ENCODE data around the gene FCSK. TPM values are rescaled to one million over a fixed set of nuclear protein-coding genes. Genes with fewer than 3 reads are reported as not detected.
"Not testable (repeated sequence)": the region's sequence is repeated elsewhere in the genome, so short reads cannot be mapped to it uniquely, and the experiment has no call there.

The FCSK gene
- total and polyA plus RNA-seq, 4 experiments from 2014 or later = 7.4 to 42.8 (median 26.3) TPM

- Histone ChIP-seq H3K4me1 (ENCODE audit: insufficient read depth, low read length) (peaks cover 7% of the 10 kb centered on the region), H3K36me3 (ENCODE audit: insufficient read depth, low read length) (no peaks in the 10 kb centered on the region), H3K27me3 (ENCODE audit: insufficient read depth, low read length) (no peaks in the 10 kb centered on the region), H3K9me3 (ENCODE audit: control insufficient read depth in 1 of 2, low read length in 2 of 2) (no peaks in the 10 kb centered on the region), H3K27ac (ENCODE audit: low read depth, low read length) (no peak overlapping the region), H3K4me3 (ENCODE audit: low read length in 2 of 2) (no peak overlapping the region)
- peaks cover 0 to 10% (median 4%) of the 10 kb centered on the region in 4 donors for H3K4me1 Mint-ChIP-seq
- H3K27ac Mint-ChIP-seq = no peak overlapping the region
- no peak overlapping the region for H3K4me3 Mint-ChIP-seq
- POLR2A ChIA-PET (ENCODE audit: partially characterized antibody) = no interaction called here
- H3K9me3 Mint-ChIP-seq = no peaks in the 10 kb centered on the region
- H3K27me3 Mint-ChIP-seq = no peaks in the 10 kb centered on the region
- H3K36me3 Mint-ChIP-seq = no peaks in the 10 kb centered on the region
- CTCF ChIA-PET (ENCODE audit: partially characterized antibody) = interaction anchor here (0.6 kb wide), 1 partner anchor 68 kb away, joined by 3 read pairs; no protein-coding TSS in a partner anchor
- no peak for DNase-seq
- intact Hi-C loops (cut with micrococcal nuclease) = no loop called here
These were observed 9.9 kb upstream of the FCSK start for GRCh38 chr16:70444249-70445063.

GRCh38 chr16:70448075-70448474 is 6.3 kb upstream of the FCSK start:
- H3K9me3 ChIP-seq (ENCODE audit: control insufficient read depth in 1 of 2, low read length in 2 of 2) = no peaks in the 10 kb centered on the region
- no peak overlapping the region for H3K4me3 Mint-ChIP-seq
- no peaks in the 10 kb centered on the region for H3K36me3 ChIP-seq (ENCODE audit: insufficient read depth, low read length)
- ChIA-PET CTCF (ENCODE audit: partially characterized antibody) (no interaction called here), POLR2A (ENCODE audit: partially characterized antibody) (no interaction called here)
- no peaks in the 10 kb centered on the region for H3K9me3 Mint-ChIP-seq
- H3K27ac Mint-ChIP-seq = peak overlapping the region in 1 of 7 donors; percentile 76
- DNase-seq = no peak
- intact Hi-C loops (cut with micrococcal nuclease) = no loop called here
- H3K27me3 Mint-ChIP-seq = peaks cover 0 to 2% of the 10 kb centered on the region in 2 donors
- no peak overlapping the region for H3K4me3 ChIP-seq (ENCODE audit: low read length in 2 of 2)
- no peak overlapping the region for H3K27ac ChIP-seq (ENCODE audit: low read depth, low read length)
- H3K4me1 ChIP-seq (ENCODE audit: insufficient read depth, low read length) = no peaks in the 10 kb centered on the region
- no peaks in the 10 kb centered on the region for H3K36me3 Mint-ChIP-seq
- H3K4me1 Mint-ChIP-seq = peaks cover 0 to 4% (median under 1%) of the 10 kb centered on the region in 4 donors
- H3K27me3 ChIP-seq (ENCODE audit: insufficient read depth, low read length) = no peaks in the 10 kb centered on the region

- H3K9me3 Mint-ChIP-seq; H3K27ac Mint-ChIP-seq; H3K4me3 Mint-ChIP-seq; intact Hi-C loops (cut with micrococcal nuclease); H3K36me3 Mint-ChIP-seq; DNase-seq; H3K27me3 ChIP-seq (ENCODE audit: insufficient read depth, low read length); H3K9me3 ChIP-seq (ENCODE audit: control insufficient read depth in 1 of 2, low read length in 2 of 2); H3K27me3 Mint-ChIP-seq; H3K4me3 ChIP-seq (ENCODE audit: low read length in 2 of 2); POLR2A ChIA-PET (ENCODE audit: partially characterized antibody); H3K27ac ChIP-seq (ENCODE audit: low read depth, low read length); H3K36me3 ChIP-seq (ENCODE audit: insufficient read depth, low read length): not testable (repeated sequence)
- CTCF ChIA-PET (ENCODE audit: partially characterized antibody) = interaction anchor here (0.9 kb wide), 1 partner anchor 9 kb away, joined by 5 read pairs; no protein-coding TSS in a partner anchor
- peaks cover 14% of the 10 kb centered on the region for H3K4me1 ChIP-seq (ENCODE audit: insufficient read depth, low read length)
- H3K4me1 Mint-ChIP-seq = peaks cover 11 to 14% (median 13%) of the 10 kb centered on the region in 4 donors
These were observed 4.0 kb upstream of the FCSK start for GRCh38 chr16:70450142-70451003.

GRCh38 chr16:70451004-70451340 is 3.4 kb upstream of the FCSK start:
- DNase-seq; H3K27me3 Mint-ChIP-seq; H3K4me3 ChIP-seq (ENCODE audit: low read length in 2 of 2); H3K27ac ChIP-seq (ENCODE audit: low read depth, low read length); H3K27me3 ChIP-seq (ENCODE audit: insufficient read depth, low read length); H3K9me3 Mint-ChIP-seq; POLR2A ChIA-PET (ENCODE audit: partially characterized antibody); H3K36me3 ChIP-seq (ENCODE audit: insufficient read depth, low read length); CTCF ChIA-PET (ENCODE audit: partially characterized antibody); H3K27ac Mint-ChIP-seq; H3K9me3 ChIP-seq (ENCODE audit: control insufficient read depth in 1 of 2, low read length in 2 of 2); intact Hi-C loops (cut with micrococcal nuclease); H3K36me3 Mint-ChIP-seq; H3K4me3 Mint-ChIP-seq: not testable (repeated sequence)
- H3K4me1 ChIP-seq (ENCODE audit: insufficient read depth, low read length) = peaks cover 20% of the 10 kb centered on the region
- peaks cover 11 to 16% (median 15%) of the 10 kb centered on the region in 4 donors for H3K4me1 Mint-ChIP-seq

- peak overlapping the region; percentile 91 for H3K27ac ChIP-seq (ENCODE audit: low read depth, low read length)
- peak overlapping the region; percentile 74 to 98 for H3K4me3 ChIP-seq (ENCODE audit: low read length in 2 of 2)
- no peaks in the 10 kb centered on the region for H3K9me3 ChIP-seq (ENCODE audit: control insufficient read depth in 1 of 2, low read length in 2 of 2)
- DNase-seq = no peak
- H3K4me1 Mint-ChIP-seq = peaks cover 16 to 22% (median 20%) of the 10 kb centered on the region in 4 donors
- peak overlapping the region; percentile 89 to 96 (median 91) for H3K4me3 Mint-ChIP-seq
- no peaks in the 10 kb centered on the region for H3K9me3 Mint-ChIP-seq
- POLR2A ChIA-PET (ENCODE audit: partially characterized antibody) = interaction anchor here (0.6 to 3.0 kb wide), 13 partner anchors 15 to 154 kb away, joined by 3 to 48 read pairs (median 4); partner anchors contain the start of genes DDX19A, DDX19B and ST3GAL2
- peaks cover 0 to 2% of the 10 kb centered on the region in 2 donors for H3K27me3 Mint-ChIP-seq
- peaks cover 21% of the 10 kb centered on the region for H3K4me1 ChIP-seq (ENCODE audit: insufficient read depth, low read length)
- H3K27ac Mint-ChIP-seq = peak overlapping the region; percentile 19 to 93 (median 92)
- peaks cover 0 to 7% of the 10 kb centered on the region in 2 donors for H3K36me3 Mint-ChIP-seq
- H3K27me3 ChIP-seq (ENCODE audit: insufficient read depth, low read length) = no peaks in the 10 kb centered on the region
- CTCF ChIA-PET (ENCODE audit: partially characterized antibody) = interaction anchor here (0.9 to 3.4 kb wide), 6 partner anchors 10 to 84 kb away, joined by 3 to 15 read pairs (median 7); no protein-coding TSS in a partner anchor
- intact Hi-C loops (cut with micrococcal nuclease) = no loop called here
- H3K36me3 ChIP-seq (ENCODE audit: insufficient read depth, low read length) = no peaks in the 10 kb centered on the region
These were observed 1.1 kb upstream of the FCSK start for GRCh38 chr16:70453117-70453891.

- H3K9me3 ChIP-seq (ENCODE audit: control insufficient read depth in 1 of 2, low read length in 2 of 2) = no peaks in the 10 kb centered on the region
- H3K36me3 Mint-ChIP-seq = peaks cover 0 to 7% of the 10 kb centered on the region in 2 donors
- H3K4me1 Mint-ChIP-seq = peaks cover 16 to 22% (median 20%) of the 10 kb centered on the region in 4 donors
- peak overlapping the region; percentile 71 to 93 (median 92) for H3K27ac Mint-ChIP-seq
- peaks cover 0 to 2% of the 10 kb centered on the region in 2 donors for H3K27me3 Mint-ChIP-seq
- CTCF ChIA-PET (ENCODE audit: partially characterized antibody) = interaction anchor here (0.9 to 3.4 kb wide), 7 partner anchors 10 to 85 kb away, joined by 3 to 15 read pairs (median 5); no protein-coding TSS in a partner anchor
- no peaks in the 10 kb centered on the region for H3K36me3 ChIP-seq (ENCODE audit: insufficient read depth, low read length)
- POLR2A ChIA-PET (ENCODE audit: partially characterized antibody) = interaction anchor here (0.7 to 3.0 kb wide), 14 partner anchors 15 to 202 kb away, joined by 3 to 48 read pairs (median 4); partner anchors contain the start of genes COG4, DDX19A, DDX19B and EXOSC6
- intact Hi-C loops (cut with micrococcal nuclease) = loop anchor here (1.0 kb wide), 3 partner anchors 15 to 73 kb away; partner anchors contain the start of gene ST3GAL2
- H3K4me3 ChIP-seq (ENCODE audit: low read length in 2 of 2) = peak overlapping the region; percentile 74 to 98
- peaks cover 21% of the 10 kb centered on the region for H3K4me1 ChIP-seq (ENCODE audit: insufficient read depth, low read length)
- H3K27me3 ChIP-seq (ENCODE audit: insufficient read depth, low read length) = no peaks in the 10 kb centered on the region
- H3K4me3 Mint-ChIP-seq = peak overlapping the region; percentile 89 to 96 (median 91)
- H3K9me3 Mint-ChIP-seq = no peaks in the 10 kb centered on the region
- peak overlapping the region; percentile 91 for H3K27ac ChIP-seq (ENCODE audit: low read depth, low read length)
- DNase-seq = no peak
These were observed 538 bp upstream of the FCSK start for GRCh38 chr16:70453892-70454221.

Measured in CD4-positive, alpha-beta memory T cell (primary cell).